Measurements from ENCODE around the gene STARD8.

The STARD8 gene

GRCh38 chrX:68705986-68706385 is 58.5 kb downstream of the STARD8 start:
- no peaks in the 10 kb centered on the region for H3F3A ChIP-seq (ENCODE audit: insufficient read depth, low read length)
- H3K4me1 ChIP-seq (ENCODE audit: insufficient read depth, low read length, severe bottlenecking) = no peaks in the 10 kb centered on the region
- H3K9me2 ChIP-seq (ENCODE audit: low read depth, low read length) = no peaks in the 10 kb centered on the region
- H3K27me3 ChIP-seq (ENCODE audit: insufficient read depth, low read length) = no peaks in the 10 kb centered on the region
- H3K4me2 ChIP-seq (ENCODE audit: low read length) = no peak overlapping the region
- no peak overlapping the region for H3K4me3 ChIP-seq (ENCODE audit: low read depth, low read length, poor library complexity, severe bottlenecking)
- no peak for TF ChIP-seq EZH2 (IDR thresholded peaks at IDR 0.05; ENCODE audit: borderline replicate concordance, low read length)
- TF ChIP-seq, protein P1, sequence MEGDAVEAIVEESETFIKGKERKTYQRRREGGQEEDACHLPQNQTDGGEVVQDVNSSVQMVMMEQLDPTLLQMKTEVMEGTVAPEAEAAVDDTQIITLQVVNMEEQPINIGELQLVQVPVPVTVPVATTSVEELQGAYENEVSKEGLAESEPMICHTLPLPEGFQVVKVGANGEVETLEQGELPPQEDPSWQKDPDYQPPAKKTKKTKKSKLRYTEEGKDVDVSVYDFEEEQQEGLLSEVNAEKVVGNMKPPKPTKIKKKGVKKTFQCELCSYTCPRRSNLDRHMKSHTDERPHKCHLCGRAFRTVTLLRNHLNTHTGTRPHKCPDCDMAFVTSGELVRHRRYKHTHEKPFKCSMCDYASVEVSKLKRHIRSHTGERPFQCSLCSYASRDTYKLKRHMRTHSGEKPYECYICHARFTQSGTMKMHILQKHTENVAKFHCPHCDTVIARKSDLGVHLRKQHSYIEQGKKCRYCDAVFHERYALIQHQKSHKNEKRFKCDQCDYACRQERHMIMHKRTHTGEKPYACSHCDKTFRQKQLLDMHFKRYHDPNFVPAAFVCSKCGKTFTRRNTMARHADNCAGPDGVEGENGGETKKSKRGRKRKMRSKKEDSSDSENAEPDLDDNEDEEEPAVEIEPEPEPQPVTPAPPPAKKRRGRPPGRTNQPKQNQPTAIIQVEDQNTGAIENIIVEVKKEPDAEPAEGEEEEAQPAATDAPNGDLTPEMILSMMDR (IDR thresholded peaks at IDR 0.05; ENCODE audit: low read length) = no peak
- H2AFZ ChIP-seq (ENCODE audit: low read length) = no peak overlapping the region
- no peaks in the 10 kb centered on the region for H3K9me3 ChIP-seq (ENCODE audit: low read length)
- no peak overlapping the region for H3K9ac ChIP-seq (ENCODE audit: low read length)
- H3K79me2 ChIP-seq (ENCODE audit: insufficient read depth, low read length) = no peaks in the 10 kb centered on the region
- no peaks in the 10 kb centered on the region for H4K20me1 ChIP-seq (ENCODE audit: insufficient read depth, low read length)
- no peak overlapping the region for H3K27ac ChIP-seq (ENCODE audit: low read depth, low read length, poor library complexity, severe bottlenecking)
- H3K36me3 ChIP-seq (ENCODE audit: insufficient read depth, low read length) = no peaks in the 10 kb centered on the region

DNA sequence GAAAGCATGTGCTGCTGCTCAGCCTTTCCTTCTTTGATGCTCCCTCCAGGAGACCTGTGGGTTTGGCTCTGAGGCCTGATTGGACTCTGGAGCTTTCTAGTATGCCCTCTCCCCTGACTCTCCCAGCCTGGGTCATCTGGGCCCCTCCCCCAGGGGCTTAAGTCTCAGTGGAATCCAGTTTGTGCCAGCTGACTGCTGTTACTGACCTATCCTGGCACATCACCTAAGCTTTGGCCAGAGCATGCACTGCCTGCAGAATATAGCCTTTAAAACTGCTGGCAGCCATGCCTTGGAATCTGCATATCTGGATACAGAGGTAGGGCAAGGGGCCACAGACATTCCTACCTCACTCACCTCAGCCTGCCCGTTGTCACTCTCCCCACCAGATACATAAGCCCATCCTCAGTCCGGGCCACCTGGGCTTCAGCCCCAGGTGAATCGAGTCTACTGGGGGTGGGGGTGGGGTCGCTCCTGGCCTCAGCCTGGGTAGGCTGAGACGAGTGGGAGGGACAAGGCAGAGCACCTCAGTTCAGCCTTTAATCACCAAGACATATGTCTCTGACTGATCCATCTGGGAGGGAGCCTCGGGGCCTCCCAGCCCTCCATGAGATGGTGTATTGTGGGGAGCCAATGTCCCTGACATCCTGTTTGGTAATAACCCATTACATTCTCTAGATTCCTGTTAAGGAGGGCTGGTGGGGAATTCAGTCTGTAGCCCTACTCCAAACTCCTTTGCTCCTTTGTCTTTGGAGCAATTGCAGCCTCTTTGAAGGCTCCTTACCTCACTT is 61.2 kb downstream of the STARD8 start:
- Histone ChIP-seq H2AFZ (ENCODE audit: low read length) (no peak overlapping the region), H3K36me3 (ENCODE audit: insufficient read depth, low read length) (no peaks in the 10 kb centered on the region), H3K27me3 (ENCODE audit: insufficient read depth, low read length) (no peaks in the 10 kb centered on the region), H3K9me2 (ENCODE audit: low read depth, low read length) (no peaks in the 10 kb centered on the region), H3K9me3 (ENCODE audit: low read length) (no peaks in the 10 kb centered on the region), H3K4me2 (ENCODE audit: low read length) (no peak overlapping the region), H3F3A (ENCODE audit: insufficient read depth, low read length) (no peaks in the 10 kb centered on the region), H3K9ac (ENCODE audit: low read length) (no peak overlapping the region), H3K79me2 (ENCODE audit: insufficient read depth, low read length) (no peaks in the 10 kb centered on the region), H3K4me3 (ENCODE audit: low read depth, low read length, poor library complexity, severe bottlenecking) (no peak overlapping the region), H3K27ac (ENCODE audit: low read depth, low read length, poor library complexity, severe bottlenecking) (no peak overlapping the region), H3K4me1 (ENCODE audit: insufficient read depth, low read length, severe bottlenecking) (no peaks in the 10 kb centered on the region), H4K20me1 (ENCODE audit: insufficient read depth, low read length) (no peaks in the 10 kb centered on the region)
- TF ChIP-seq EZH2 (IDR thresholded peaks at IDR 0.05; ENCODE audit: borderline replicate concordance, low read length) = no peak
- TF ChIP-seq, protein P1 (IDR thresholded peaks at IDR 0.05; ENCODE audit: low read length) = no peak

DNA sequence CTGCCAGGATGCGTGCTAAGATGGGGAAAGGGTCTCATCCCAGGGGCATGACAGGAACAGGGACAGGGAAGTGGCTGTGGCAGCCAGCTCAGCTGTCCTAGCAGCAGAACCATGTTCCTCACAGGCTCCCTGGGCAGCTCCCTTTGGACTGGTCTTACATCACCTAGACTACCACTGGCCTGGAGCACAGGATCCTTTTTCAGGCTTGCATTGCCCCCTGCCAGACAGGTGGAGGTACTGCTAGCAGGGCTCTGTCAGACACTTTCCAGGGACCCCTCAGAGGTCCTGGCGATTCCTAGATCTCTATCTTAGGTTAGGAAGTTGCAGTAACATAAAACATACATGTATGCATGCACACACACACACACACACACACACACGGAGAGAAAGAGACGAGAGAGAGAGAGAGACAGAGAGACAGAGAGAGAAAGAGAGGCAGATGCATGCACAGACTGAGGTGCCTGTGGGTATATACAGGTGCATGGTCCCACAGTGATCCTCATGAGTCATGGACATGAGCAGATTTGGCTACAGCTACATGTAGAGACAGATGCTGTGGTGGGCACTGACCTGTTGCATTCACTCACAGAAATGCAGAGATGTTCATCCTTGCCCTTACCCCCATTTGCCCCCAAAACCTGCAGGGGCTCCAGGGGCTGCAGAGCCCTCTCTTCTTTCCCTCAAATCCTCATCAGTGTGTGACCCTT is 63.6 kb downstream of the STARD8 start:
- no peaks in the 10 kb centered on the region for H3K9me3 ChIP-seq (ENCODE audit: low read length)
- TF ChIP-seq, protein P1 (IDR thresholded peaks at IDR 0.05; ENCODE audit: low read length) = peak; percentile 37; the same call in 1 of the 2 replicates
- no peak for TF ChIP-seq EZH2 (IDR thresholded peaks at IDR 0.05; ENCODE audit: borderline replicate concordance, low read length)

More for the DNA sequence above, 63.6 kb downstream of the STARD8 start:
- no peaks in the 10 kb centered on the region for H3K4me1 ChIP-seq (ENCODE audit: insufficient read depth, low read length, severe bottlenecking)
- H3K9me2 ChIP-seq (ENCODE audit: low read depth, low read length) = no peaks in the 10 kb centered on the region
- H3K36me3 ChIP-seq (ENCODE audit: insufficient read depth, low read length) = no peaks in the 10 kb centered on the region
- H3K27me3 ChIP-seq (ENCODE audit: insufficient read depth, low read length) = no peaks in the 10 kb centered on the region
- H4K20me1 ChIP-seq (ENCODE audit: insufficient read depth, low read length) = no peaks in the 10 kb centered on the region
- no peaks in the 10 kb centered on the region for H3K79me2 ChIP-seq (ENCODE audit: insufficient read depth, low read length)
- H3K9ac ChIP-seq (ENCODE audit: low read length) = no peak overlapping the region
- no peak overlapping the region for H3K4me2 ChIP-seq (ENCODE audit: low read length)
- no peak overlapping the region for H3K27ac ChIP-seq (ENCODE audit: low read depth, low read length, poor library complexity, severe bottlenecking)
- no peak overlapping the region for H3K4me3 ChIP-seq (ENCODE audit: low read depth, low read length, poor library complexity, severe bottlenecking)
- no peaks in the 10 kb centered on the region for H3F3A ChIP-seq (ENCODE audit: insufficient read depth, low read length)
- H2AFZ ChIP-seq (ENCODE audit: low read length) = no peak overlapping the region
